HG02642 (cell line): ENCODE results near the gene SMARCA2.

Source experiments
- ATAC-seq: cut with Tn5 transposase; IDR thresholded peaks from one replicate; pipeline ENCODE4 v1.9.1; 2021; ENCODE audit warnings: mild to moderate bottlenecking; ENCODE audit not compliant: unreplicated experiment, poor library complexity

The SMARCA2 gene

DNA sequence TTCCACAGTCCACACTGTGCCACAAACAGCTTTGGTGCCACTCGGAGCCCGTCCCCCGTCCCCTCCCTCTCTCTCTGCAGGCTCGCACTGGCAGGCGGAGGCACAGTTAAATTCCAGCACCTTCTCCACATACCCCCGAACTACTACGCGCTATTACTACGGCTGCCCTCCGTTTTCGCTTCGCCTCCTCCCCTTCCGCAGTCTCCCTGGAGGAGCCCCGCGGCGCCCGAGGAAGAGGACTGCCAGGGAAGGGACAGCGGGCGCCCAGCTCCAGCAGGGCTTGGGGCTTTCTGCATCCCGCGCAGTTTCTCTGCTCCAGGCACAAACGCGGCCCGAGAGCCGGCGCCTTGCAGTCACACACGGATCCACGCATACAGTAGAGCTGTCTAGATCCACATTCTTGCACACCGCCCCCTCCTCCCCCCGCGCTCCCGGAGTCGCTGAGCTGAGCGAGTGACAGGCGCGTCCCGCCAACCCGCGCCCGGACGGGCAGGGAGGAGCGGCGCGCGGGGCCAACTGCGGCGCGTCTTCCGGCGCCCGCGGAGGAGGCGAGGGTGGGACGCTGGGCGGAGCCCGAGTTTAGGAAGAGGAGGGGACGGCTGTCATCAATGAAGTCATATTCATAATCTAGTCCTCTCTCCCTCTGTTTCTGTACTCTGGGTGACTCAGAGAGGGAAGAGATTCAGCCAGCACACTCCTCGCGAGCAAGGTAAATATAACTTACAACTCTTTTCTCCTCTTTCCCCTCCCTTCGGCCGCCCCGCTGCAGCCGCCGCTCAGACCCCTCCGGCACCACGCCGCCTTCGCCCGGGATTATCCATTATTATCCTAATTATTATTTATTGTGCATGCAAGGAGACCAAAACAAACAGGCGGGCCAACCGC lies at the start of gene SMARCA2:
Gene SMARCA2 (plus strand): TSS at position 652 of the 885 bp plus-strand sequence. CDS start 13,676 bp downstream, outside the sequence.
- peak; percentile 85 for ATAC-seq

DNA sequence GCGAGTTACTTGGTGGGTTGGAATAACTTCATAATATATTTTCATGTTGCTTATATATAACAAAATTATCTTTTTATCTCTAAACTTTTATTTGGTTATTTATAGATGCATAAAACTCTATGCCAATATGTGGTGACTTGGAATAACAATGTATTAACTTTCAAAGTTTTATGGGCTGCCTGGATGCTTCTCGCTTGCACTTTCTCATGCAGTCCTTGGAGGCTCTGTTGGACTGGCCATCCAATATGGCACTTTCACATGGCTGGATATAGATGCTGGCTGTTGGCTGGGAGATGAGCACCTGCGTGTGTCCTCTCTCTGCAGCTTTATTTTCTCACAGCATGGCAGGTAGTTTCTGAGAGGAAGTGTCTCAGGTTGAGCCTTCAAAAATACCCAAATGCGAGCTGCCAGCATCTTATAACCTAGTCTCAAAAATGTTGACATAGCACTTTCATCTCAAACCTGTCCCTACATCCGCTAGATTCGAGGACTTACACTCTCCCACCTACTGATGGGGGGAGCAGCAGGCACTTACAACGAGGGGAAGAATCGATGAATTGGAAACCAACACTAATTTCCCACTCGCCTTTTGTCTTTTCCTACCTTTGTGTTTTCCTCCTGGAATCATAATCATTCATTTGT lies 48.3 kb upstream of the SMARCA2 start:
- no peak for ATAC-seq

DNA sequence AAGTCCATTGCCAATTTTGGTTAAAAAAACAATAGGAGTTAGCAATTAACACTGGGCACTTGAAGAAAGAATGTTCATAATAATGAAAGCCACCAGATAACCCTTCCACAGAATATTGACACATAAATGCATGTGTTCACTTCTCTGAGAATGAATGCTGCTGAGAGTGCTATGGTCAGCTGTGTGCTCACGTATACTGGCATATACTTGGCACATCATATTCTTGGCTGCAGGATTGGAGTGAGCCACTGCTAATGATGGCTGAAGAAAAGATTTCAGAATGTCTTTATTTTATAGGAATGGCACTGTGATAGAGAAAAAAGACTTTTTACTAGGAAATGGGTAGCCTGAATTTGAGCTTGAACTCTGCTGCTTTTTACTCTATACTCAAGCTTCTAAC lies 46.0 kb upstream of the SMARCA2 start:
- no peak for ATAC-seq

DNA sequence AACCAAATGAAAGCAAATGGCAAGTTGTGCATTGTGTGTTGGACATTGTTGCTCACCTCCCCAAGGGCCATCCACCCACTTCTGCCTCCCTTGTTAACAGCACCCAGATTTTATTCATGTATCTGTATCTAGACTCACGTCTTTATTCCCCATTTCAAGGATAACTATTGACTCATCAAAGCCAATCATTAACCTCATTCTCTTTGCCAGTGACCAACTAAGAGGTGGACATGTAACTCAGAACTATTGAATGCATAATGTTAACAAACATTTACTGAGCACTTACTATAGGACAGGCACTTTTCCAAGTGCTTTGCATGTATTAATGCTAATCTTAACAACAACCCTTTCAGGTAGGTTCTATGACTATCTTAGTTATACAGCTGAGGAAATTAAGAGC lies 45.2 kb upstream of the SMARCA2 start:
- no peak for ATAC-seq

DNA sequence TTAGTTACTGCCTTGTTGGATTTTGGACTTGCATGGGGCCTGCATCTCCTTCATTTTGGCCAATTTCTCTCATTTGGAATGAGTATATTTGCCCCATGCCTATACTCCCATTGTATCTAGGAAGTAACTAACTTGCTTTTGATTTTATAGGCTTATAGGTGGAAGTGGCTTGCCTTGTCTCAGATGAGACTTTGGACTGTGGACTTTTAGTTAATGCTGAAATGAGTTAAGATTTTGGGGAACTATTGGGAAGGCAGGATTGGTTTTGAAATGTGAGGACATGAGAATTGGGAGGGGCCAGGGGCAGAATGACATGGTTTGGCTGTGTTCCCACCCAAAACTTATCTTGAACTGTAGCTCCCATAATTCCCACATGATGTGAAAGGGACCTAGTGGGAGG lies 42.5 kb upstream of the SMARCA2 start:
- no peak for ATAC-seq

DNA sequence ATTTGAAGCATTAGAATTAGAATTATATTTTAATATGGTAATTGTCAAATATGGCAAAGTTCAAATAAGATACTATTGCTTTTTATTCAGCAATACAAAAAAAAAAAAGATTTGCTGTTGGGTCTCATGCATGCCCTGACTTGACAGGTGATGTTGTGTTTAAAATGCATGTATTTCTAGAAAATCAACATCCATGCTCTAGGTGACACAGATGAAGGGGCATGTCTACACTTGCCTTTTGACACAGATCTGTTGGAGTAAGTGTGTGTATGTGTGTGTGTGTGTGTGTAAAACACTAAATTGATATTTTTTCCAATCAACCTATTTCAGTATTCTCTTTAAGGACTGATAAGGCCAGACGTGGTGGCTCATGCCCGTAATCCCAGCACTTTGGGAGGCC lies 38.1 kb upstream of the SMARCA2 start:
- no peak for ATAC-seq

DNA sequence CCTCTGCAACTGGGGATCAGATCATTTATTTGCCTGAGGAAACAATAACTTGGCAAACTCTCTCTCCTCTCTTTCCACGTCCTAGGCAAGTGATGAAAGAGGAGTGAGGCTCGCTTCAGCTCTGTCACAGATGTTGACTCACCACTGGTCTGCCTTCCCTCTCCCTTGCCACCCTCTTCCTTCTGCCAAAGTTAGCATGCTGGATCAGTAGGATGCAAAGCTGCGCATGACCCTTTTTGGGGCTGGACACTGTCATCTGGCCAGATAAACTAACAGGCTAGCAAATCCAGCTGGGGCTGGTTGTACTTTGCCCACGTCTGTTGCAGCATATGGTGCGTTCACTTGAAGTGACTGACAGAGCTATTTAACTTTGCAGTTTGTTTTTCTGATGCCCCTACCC lies 36.2 kb upstream of the SMARCA2 start:
- ATAC-seq = no peak

DNA sequence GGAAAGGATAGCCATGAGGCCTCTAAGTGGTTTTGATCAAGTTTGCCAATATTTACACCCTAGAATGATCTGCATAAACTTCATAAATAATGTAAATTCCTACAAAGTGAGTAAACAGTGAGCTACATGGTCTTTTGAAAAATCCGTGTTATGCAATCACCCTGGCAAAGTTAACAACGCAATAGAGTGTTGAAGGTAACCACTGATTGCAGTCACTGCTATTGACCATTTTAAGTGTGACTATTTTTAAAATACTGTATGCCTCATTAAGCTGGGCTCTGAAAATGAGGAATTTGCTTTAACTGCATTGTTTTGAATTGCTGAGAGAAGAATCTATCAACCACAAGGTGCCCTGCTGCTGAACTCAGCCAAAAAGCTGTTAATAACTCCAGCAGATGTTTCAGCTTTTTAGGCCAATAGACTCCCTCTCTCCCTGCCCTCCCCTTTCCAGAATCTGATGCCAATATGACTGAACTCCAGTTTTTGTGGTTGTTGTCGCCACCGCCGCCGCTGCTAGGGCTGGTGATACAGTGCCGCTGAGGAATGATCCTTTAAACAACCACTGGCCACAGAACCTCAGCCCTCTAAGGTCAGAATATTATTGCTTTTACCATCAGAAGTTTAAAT lies 35.3 kb upstream of the SMARCA2 start:
- ATAC-seq = no peak

DNA sequence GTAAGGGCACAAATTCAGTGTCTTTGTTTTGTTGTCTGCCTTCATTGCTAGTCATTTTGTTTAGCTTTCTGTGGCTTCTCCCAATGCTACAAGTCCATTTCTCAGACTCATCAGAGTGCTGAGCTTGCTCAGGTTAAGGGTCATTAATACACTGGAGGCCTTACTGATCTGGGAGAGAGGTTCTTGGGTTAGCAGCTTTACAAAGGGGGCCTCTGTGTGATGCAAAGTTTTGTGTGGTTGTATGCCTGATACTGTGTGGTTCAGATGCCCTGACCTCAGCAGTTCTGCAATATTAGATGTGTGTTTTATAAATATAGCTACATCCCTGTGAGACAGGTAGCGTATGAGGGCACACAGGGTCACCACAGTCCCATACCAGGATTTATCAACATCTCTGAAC lies 34.8 kb upstream of the SMARCA2 start:
- no peak for ATAC-seq

DNA sequence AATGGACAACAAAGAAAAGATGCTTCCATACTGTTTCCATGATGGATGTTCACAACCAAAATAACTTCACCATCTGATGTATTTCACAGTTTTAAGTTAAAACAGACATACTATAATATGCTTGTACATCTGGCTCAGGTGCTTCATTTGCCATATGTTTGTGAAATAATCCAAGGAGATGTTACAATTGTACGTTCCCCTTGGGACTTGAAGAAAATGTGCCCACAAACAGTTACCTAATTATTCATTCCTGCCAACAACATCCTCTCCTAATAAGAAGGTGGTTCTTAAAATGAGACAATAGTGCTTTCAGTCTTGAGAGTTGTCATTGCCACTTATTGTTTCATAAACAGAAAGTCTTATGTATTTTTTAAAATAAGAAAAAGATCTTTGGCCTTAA lies 33.1 kb upstream of the SMARCA2 start:
- no peak for ATAC-seq

DNA sequence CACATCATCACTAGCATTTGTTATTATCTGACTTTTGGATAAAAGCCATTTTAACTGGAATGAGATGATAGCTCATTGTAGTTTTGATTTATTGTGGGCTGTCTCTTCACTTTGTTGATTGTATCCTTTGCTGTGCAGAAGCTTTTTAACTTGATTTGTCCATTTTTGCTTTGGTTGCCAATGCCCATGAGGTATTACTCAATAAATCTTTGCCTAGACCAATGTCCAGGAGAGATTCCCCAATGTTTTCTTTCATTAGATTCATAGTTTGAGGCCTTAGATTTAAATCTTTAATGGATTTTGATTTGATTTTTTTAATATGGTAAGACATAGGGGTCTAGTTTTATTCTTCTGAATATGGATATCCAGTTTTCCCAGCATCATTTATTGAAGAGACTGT lies 28.8 kb upstream of the SMARCA2 start:
- no peak for ATAC-seq

DNA sequence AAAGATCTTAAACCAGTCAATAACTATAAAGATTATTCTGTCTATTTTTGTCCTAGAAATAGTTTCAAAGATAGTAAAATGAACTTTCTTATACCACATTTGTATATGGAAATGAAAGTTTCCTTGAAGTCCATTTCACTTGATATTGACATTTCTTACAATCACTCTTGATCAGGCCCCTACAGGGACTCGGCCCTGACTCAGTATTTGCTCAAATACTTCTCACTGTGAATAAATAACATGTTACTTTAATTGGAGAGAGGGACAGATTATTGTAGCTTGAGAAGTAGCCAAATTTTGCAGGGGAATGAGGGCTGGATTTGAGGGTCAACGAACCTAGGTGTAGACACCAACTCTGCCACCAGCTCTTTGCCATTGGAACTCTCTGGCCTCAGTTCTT lies 25.6 kb upstream of the SMARCA2 start:
- ATAC-seq = no peak

DNA sequence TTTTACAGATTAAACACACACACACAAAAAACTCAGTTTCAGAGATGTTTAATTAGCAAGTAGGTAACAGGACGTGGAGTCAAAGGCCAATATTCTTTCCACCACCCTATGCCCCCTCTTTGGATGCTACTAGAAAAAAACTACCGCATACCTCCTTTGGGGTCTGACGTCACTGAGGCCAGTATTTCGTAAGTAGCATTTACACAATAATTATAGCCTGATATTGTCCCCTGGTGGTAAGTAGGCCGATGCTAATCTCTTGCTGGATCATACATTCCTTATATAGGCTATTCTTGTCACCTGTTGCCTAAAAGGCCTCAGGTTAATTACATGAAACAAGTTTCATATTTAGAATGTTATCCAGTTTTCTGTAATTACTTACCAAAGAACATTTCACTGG lies 21.0 kb upstream of the SMARCA2 start:
- no peak for ATAC-seq

DNA sequence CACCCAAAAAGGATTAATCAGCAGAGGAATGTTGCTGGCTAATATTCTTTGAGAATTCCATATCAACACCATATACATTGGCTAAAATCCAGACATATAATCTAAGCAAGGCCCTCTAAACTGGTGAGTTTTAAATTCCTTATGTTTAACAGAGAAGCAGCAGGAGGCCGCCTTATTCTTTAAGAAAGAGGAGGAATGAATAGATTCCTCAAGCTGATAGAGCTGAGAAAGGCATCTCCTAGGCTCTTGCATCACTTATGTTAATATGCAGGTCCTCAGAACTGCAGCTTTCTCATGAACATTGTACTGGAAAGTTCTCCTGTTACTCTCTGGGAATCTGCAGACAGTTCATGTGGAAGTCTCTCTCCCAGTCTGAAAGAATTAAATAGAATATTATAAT lies 20.1 kb upstream of the SMARCA2 start:
- ATAC-seq = no peak

DNA sequence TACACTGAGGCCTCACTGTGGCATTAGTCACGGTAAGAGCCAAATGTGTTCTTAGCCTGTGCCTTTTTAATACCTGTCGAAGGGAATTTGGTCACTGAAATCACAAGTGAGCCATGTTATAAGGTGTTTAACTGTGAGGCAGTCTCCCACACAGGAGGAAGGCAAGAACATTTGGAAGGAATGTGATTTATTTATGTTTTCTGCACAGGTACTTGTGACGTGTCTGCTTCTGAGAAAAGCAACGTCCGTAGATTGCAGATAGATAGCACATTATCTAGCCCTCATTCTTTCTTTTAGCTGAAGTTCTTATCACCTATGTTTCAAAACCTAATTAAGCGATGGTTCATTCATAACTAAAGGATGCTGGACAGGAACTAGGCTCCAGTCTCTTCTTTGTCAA lies 19.0 kb upstream of the SMARCA2 start:
- ATAC-seq = no peak

DNA sequence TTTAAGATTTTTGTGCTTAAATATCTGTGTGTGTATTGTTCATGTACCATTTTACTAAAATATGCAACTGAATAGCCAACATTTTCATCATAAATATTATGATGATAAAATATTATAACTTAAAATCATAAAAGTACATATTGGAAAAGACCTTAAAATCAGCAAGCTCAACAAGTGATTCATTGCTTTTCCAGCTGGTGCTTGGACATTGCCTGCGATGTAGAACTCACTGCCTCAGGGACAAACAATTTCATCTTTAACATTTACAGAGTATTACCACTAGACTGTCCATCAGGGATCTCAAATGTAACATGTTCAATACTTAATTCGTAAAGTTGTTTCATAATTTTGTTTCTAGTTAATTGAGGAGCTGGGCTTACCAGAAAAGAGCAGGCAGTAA lies 17.5 kb upstream of the SMARCA2 start:
- no peak for ATAC-seq

DNA sequence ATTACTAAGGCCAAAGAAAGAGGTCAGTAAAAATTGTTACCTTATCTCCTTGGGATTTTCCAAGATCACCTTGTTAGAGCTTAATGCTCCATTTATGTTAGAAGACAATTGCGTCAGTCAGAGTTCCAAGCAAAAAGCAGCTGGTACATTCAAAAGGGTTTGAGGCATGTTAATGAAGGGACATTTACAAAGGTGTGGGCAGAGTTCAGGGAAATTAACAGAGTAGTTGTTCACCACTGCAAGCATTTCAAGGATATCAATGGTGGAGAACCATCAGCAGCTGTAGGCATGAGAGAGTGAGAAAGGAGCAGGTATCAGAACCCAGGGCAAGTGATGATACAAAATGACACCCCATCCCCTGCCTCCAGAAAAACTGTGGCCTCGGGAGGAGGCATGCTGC lies 17.0 kb upstream of the SMARCA2 start:
- no peak for ATAC-seq

DNA sequence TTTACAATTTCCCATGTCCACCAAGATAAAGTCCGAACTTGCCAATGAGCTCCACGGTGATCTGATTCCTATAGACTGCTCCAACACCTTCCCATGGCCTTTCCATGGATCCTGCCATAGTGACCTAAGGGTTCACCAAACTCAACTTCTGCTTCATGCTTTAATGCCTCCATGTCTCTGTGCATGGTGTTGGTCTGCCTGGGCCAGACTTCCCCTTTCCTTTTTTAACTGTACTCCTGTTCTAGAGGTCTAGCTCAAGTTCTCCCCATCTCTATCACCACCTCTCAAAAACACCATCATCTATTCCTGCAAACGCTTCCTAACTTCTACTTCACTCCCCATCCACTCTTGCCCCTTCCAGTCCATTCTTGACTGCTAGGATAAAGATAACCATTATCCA lies 14.8 kb upstream of the SMARCA2 start:
- ATAC-seq = no peak

DNA sequence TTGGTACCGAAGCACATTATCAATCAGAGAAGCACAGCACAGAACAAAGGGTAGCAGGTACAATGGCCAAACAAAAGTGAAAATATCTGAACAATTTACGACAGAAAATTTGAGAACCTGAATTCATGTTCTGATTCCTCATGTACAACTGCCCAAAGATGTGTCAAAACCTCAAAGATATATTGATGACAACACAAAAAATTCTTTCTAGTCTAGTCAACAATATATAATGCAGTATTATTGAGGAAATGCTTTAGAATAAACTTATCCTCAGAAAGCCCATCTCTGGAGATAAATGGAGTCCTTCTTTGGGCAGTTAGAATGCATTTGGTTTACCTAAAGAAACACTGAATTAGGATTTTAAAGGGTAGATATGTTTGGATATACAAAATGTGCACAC lies 6.8 kb upstream of the SMARCA2 start:
- ATAC-seq = no peak

DNA sequence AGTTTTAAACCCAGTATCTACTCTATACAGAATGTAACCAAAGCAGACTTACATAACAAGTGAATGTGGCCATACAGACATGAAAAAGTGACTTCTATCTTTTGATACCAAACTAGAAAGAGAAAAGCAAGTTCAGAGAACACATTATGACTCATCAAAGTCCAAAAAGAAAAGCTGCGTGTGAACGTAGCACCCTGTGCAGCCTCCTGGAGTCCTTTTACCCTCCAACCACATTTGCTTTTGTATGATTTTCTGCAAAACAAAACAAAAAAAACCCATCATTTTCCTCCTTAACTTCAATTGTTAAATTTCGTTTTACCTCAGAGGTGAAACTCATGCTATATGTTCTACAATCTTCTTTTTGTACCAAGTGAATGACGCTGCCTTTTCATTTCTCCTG lies 2.8 kb upstream of the SMARCA2 start:
- ATAC-seq = no peak

DNA sequence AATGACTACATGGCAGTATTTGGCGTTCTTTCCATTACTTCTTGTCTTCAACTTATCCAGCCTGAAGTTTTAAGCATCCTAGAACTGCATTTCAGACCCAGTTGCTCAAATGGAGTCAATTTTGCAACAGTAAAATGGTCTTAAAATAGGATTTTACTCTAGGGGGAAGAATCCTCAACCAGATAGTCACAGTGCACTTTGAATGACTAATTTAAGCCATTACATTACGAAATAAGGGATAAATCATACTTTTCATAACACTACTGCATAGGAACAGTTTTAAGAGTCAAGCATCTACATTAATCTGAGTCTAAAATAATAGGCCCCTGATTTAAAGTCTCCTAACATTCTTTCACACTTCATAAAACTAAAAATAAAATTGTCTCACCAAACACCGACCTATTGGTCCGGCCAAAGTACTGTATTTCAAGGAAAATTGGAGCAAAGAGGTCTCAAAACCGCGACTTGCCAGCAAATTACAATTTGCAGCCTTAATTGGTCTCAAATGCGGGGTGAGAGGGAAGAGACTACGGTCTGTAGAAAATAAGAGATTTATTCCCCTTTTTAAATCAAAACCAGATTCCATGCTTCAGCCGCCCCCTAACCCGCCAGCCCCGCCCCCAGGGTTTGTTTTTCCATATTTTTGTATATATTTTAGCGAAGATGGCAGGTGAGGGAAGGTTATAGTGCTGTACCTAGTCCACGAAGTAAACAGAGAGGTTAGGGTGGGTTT lies 1.2 kb upstream of the SMARCA2 start:
- no peak for ATAC-seq
